Common myeloid progenitor, CD34-positive (primary cell): ENCODE results near the gene RNF182.

Source experiments
- CTCF ChIA-PET: fragments of 350-600 bp; sonication (Branson Sonifier 250); formaldehyde crosslinking; loops from one replicate; lab custom pipeline; 2021; ENCODE audit warnings: antibody characterized with exemption; lab: Charles Lee
- POLR2A ChIA-PET: fragments of 350-600 bp; sonication (Branson Sonifier 250); formaldehyde crosslinking; loops from one replicate; lab custom pipeline; 2021; ENCODE audit warnings: antibody characterized with exemption; lab: Charles Lee
- DNase-seq, 3 donors: peaks; one replicate each; pipeline versions ENCODE4 v3.0.0 to v3.0.0-alpha.2; 2013
- H3K27ac ChIP-seq, 2 experiments: 1 replicate in 1 of 2; 2 replicates in 1 of 2; pipeline ENCODE4 v1.7.0; 2013; ENCODE audit warnings: inconsistent platforms in 2 of 2, low read length in 2 of 2, mild to moderate bottlenecking in 2 of 2, low read depth in 1 of 2, moderate library complexity in 1 of 2; ENCODE audit not compliant: severe bottlenecking in 2 of 2, insufficient read depth in 1 of 2, poor library complexity in 1 of 2
- H3K27me3 ChIP-seq, 5 experiments: replicated peaks in 2 of 5; 1 replicate in 3 of 5; 2 replicates in 2 of 5; pipeline versions ENCODE4 v1.6.1 to v1.7.0; 2013; ENCODE audit warnings: low read length in 4 of 5, mild to moderate bottlenecking in 2 of 5, moderate library complexity in 2 of 5, inconsistent platforms in 1 of 5; ENCODE audit not compliant: insufficient read depth in 5 of 5, control insufficient read depth in 4 of 5
- H3K36me3 ChIP-seq, 4 experiments: 1 replicate in 2 of 4; 2 replicates in 2 of 4; pipeline versions ENCODE4 v1.6.1 to v1.7.0; 2013; ENCODE audit warnings: low read length in 3 of 4, control low read depth in 1 of 4, mild to moderate bottlenecking in 1 of 4; ENCODE audit not compliant: control insufficient read depth in 4 of 4, insufficient read depth in 4 of 4
- H3K4me1 ChIP-seq, 4 experiments: 1 replicate in 3 of 4; 2 replicates in 1 of 4; pipeline versions ENCODE4 v1.6.1 to v1.7.1; 2013; ENCODE audit warnings: low read length in 3 of 4, mild to moderate bottlenecking in 3 of 4, control low read depth in 1 of 4, inconsistent platforms in 1 of 4, moderate library complexity in 1 of 4; ENCODE audit not compliant: control insufficient read depth in 4 of 4, insufficient read depth in 4 of 4; ENCODE audit errors: control extremely low read depth in 1 of 4
- H3K4me3 ChIP-seq, 7 experiments: 1 replicate in 4 of 7; 2 replicates in 3 of 7; pipeline versions ENCODE4 v1.5.1 to v1.7.0; 2013; ENCODE audit warnings: mild to moderate bottlenecking in 7 of 7, low read length in 6 of 7, moderate library complexity in 6 of 7, inconsistent platforms in 2 of 7, low read depth in 2 of 7, control low read depth in 1 of 7; ENCODE audit not compliant: insufficient read depth in 4 of 7, control insufficient read depth in 1 of 7; ENCODE audit errors: extremely low read depth in 1 of 7
- H3K9me3 ChIP-seq, 5 experiments: 1 replicate in 4 of 5; 2 replicates in 1 of 5; pipeline versions ENCODE4 v1.6.1 to v1.7.1; 2013; ENCODE audit warnings: low read length in 4 of 5, mild to moderate bottlenecking in 2 of 5, inconsistent platforms in 1 of 5, low read depth in 1 of 5, moderate library complexity in 1 of 5; ENCODE audit not compliant: control insufficient read depth in 4 of 5, insufficient read depth in 2 of 5; ENCODE audit errors: control extremely low read depth in 1 of 5
- WGBS: methylation state at CpG from one replicate; pipeline ENCODE4 v1.1.5; 2013; ENCODE audit not compliant: insufficient coverage; 5-methylcytosine and 5-hydroxymethylcytosine counted together

RNF182 gene

GRCh38 chr6:13923527-13924145 lies 1.1 kb upstream of the RNF182 start:
- peak overlapping the region in 1 of 7 experiments; percentile 60 for H3K4me3 ChIP-seq
- CTCF ChIA-PET: interaction anchor here (1.3 to 3.8 kb wide), 4 partner anchors 10 to 221 kb away, joined by 3 to 32 read pairs (median 6); no protein-coding TSS in a partner anchor
- WGBS: 48% methylated on average over 4 of the region's 5 CpGs
- POLR2A ChIA-PET: interaction anchor here (1.3 kb wide), 1 partner anchor 143 kb away, joined by 3 read pairs; no protein-coding TSS in a partner anchor
- H3K27ac ChIP-seq: peak overlapping the region in 1 of 2 experiments; percentile 36
- no peaks in the 10 kb centered on the region for H3K36me3 ChIP-seq
- H3K27me3 ChIP-seq: peaks cover 28 to 63% (median 35%) of the 10 kb centered on the region in 5 experiments
- peaks cover 0 to 10% (median 0%) of the 10 kb centered on the region in 5 experiments for H3K9me3 ChIP-seq
- peaks cover 6 to 15% (median 14%) of the 10 kb centered on the region in 4 experiments for H3K4me1 ChIP-seq
- DNase-seq: peak in 2 of 3 donors; percentile 24 to 42

- CTCF ChIA-PET: interaction anchor here (1.0 to 3.8 kb wide), 5 partner anchors 8 to 221 kb away, joined by 3 to 32 read pairs (median 5); no protein-coding TSS in a partner anchor
- WGBS: 2% methylated on average over 18 of the region's 37 CpGs
- no peaks in the 10 kb centered on the region for H3K36me3 ChIP-seq
Measured at GRCh38 chr6:13924146-13924948, 405 bp upstream of the RNF182 start.

GRCh38 chr6:13926378-13926777 lies 1.6 kb downstream of the RNF182 start:
- Histone ChIP-seq H3K36me3 (no peaks in the 10 kb centered on the region), H3K4me1 (peaks cover 6 to 15% (median 14%) of the 10 kb centered on the region in 4 experiments), H3K9me3 (peaks cover 0 to 10% (median 0%) of the 10 kb centered on the region in 5 experiments), H3K4me3 (no peak overlapping the region), H3K27me3 (peaks cover 26 to 70% (median 31%) of the 10 kb centered on the region in 5 experiments), H3K27ac (no peak overlapping the region)
- ChIA-PET POLR2A (no interaction called here), CTCF (interaction anchor here (1.1 kb wide), 1 partner anchor 11 kb away, joined by 5 read pairs; no protein-coding TSS in a partner anchor)
- no peak for DNase-seq
- WGBS: 83% methylated on average over 2 of the region's 4 CpGs

More at GRCh38 chr6:13924146-13924948, 405 bp upstream of the RNF182 start:
- Histone ChIP-seq H3K4me3 (peak overlapping the region in 6 of 7 experiments; percentile 4 to 72 (median 54)), H3K27me3 (peaks cover 29 to 69% (median 35%) of the 10 kb centered on the region in 5 experiments), H3K27ac (peak overlapping the region in 1 of 2 experiments; percentile 36), H3K4me1 (peaks cover 6 to 15% (median 14%) of the 10 kb centered on the region in 4 experiments), H3K9me3 (peaks cover 0 to 10% (median 0%) of the 10 kb centered on the region in 5 experiments)
- POLR2A ChIA-PET: interaction anchor here (1.3 kb wide), 1 partner anchor 142 kb away, joined by 3 read pairs; no protein-coding TSS in a partner anchor
- peak in 2 of 3 donors; percentile 54 to 55 for DNase-seq

GRCh38 chr6:13927203-13927602 lies 2.5 kb downstream of the RNF182 start:
- WGBS: 77% methylated on average over 2 of the region's 3 CpGs
- Histone ChIP-seq H3K27ac (no peak overlapping the region), H3K4me1 (peaks cover 6 to 15% (median 14%) of the 10 kb centered on the region in 4 experiments), H3K4me3 (no peak overlapping the region), H3K9me3 (peaks cover 0 to 10% (median 0%) of the 10 kb centered on the region in 5 experiments), H3K27me3 (peaks cover 26 to 67% (median 31%) of the 10 kb centered on the region in 5 experiments), H3K36me3 (no peaks in the 10 kb centered on the region)
- CTCF ChIA-PET: interaction anchor here (0.5 to 1.1 kb wide), 2 partner anchors 12 to 363 kb away, joined by 3 to 5 read pairs; no protein-coding TSS in a partner anchor
- POLR2A ChIA-PET: no interaction called here
- DNase-seq: no peak

GRCh38 chr6:13929196-13929595 lies 4.4 kb downstream of the RNF182 start:
- DNase-seq: no peak
- no peak overlapping the region for H3K4me3 ChIP-seq
- ChIA-PET CTCF (no interaction called here), POLR2A (no interaction called here)
- H3K4me1 ChIP-seq: peaks cover 6 to 14% (median 12%) of the 10 kb centered on the region in 4 experiments
- H3K27ac ChIP-seq: no peak overlapping the region
- H3K36me3 ChIP-seq: no peaks in the 10 kb centered on the region
- peaks cover 0 to 10% (median 0%) of the 10 kb centered on the region in 5 experiments for H3K9me3 ChIP-seq
- H3K27me3 ChIP-seq: peaks cover 18 to 50% (median 22%) of the 10 kb centered on the region in 5 experiments

GRCh38 chr6:13931797-13932402 lies 7.1 kb downstream of the RNF182 start:
- peaks cover 0 to 7% (median 0%) of the 10 kb centered on the region in 5 experiments for H3K9me3 ChIP-seq
- H3K4me1 ChIP-seq: no peaks in the 10 kb centered on the region
- ChIA-PET CTCF (no interaction called here), POLR2A (no interaction called here)
- H3K36me3 ChIP-seq: no peaks in the 10 kb centered on the region
- DNase-seq: no peak
- no peak overlapping the region for H3K4me3 ChIP-seq
- H3K27me3 ChIP-seq: peaks cover 8 to 25% (median 10%) of the 10 kb centered on the region in 5 experiments
- no peak overlapping the region for H3K27ac ChIP-seq
- WGBS: 75% methylated on average over 1 of the region's 1 CpG
